Cardiac fibroblast (primary cell): ENCODE data around the gene PIN1.

Experiments
- DNase-seq, 2 donors: peaks; one replicate each; pipeline versions ENCODE4 v3.0.0 to v3.0.0-alpha.2; 2010; ENCODE audit warnings: low read depth in 2 of 2
- H3K4me3 ChIP-seq, 2 donors: replicated peaks in 1 of 2; 1 replicate in 1 of 2; 2 replicates in 1 of 2; pipeline ENCODE4 v1.5.1; 2011; ENCODE audit warnings: low read depth in 2 of 2, low read length in 2 of 2, mild to moderate bottlenecking in 2 of 2, moderate library complexity in 1 of 2
- CTCF ChIP-seq: IDR thresholded peaks from one replicate; pipeline ENCODE4 v1.5.1; 2011; ENCODE audit warnings: low read depth, mild to moderate bottlenecking, low read length, inconsistent platforms

The PIN1 gene

GRCh38 chr19:9848762-9849161 lies 13.6 kb downstream of the PIN1 start:
- TF ChIP-seq CTCF: no peak
- H3K4me3 ChIP-seq: no peak overlapping the region
- no peak for DNase-seq

GRCh38 chr19:9849791-9850190 lies 14.7 kb downstream of the PIN1 start:
- DNase-seq: no peak
- TF ChIP-seq CTCF: no peak
- H3K4me3 ChIP-seq: no peak overlapping the region

GRCh38 chr19:9850235-9850959 lies 15.3 kb downstream of the PIN1 start:
- H3K4me3 ChIP-seq: no peak overlapping the region
- no peak for TF ChIP-seq CTCF
- no peak for DNase-seq

GRCh38 chr19:9854282-9854846 lies 19.2 kb downstream of the PIN1 start:
- DNase-seq: no peak
- H3K4me3 ChIP-seq: no peak overlapping the region
- TF ChIP-seq CTCF: no peak

- no peak for TF ChIP-seq CTCF
- DNase-seq: no peak
- H3K4me3 ChIP-seq: no peak overlapping the region
Measured at GRCh38 chr19:9856609-9857008, 21.5 kb downstream of the PIN1 start.

GRCh38 chr19:9857076-9857721 lies 22.1 kb downstream of the PIN1 start:
- TF ChIP-seq CTCF: no peak
- no peak overlapping the region for H3K4me3 ChIP-seq
- DNase-seq: no peak
